Breast epithelium (tissue), 4 donors: ENCODE data around the gene ASCC2. TPM values are rescaled to one million over a fixed set of nuclear protein-coding genes. Genes with fewer than 3 reads are reported as not detected.

Experiments used
- DNase-seq, 2 donors: peaks; one replicate each; pipeline ENCODE4 v3.0.0-alpha.2; 2019; ENCODE audit warnings: low spot score in 2 of 2
- H3K27ac ChIP-seq, 2 donors: fragments of 200-600 bp; sonication (generic) in 1 of 2; one replicate each; pipeline ENCODE4 v1.5.1; 2016 to 2019; ENCODE audit warnings: mild to moderate bottlenecking in 1 of 2
- H3K27me3 ChIP-seq, 2 donors: fragments of 200-600 bp; sonication (generic) in 1 of 2; one replicate each; pipeline versions ENCODE4 v1.5.1 to v1.6.0; 2017 to 2019; ENCODE audit warnings: control low read depth in 1 of 2, mild to moderate bottlenecking in 1 of 2
- H3K36me3 ChIP-seq: fragments of 200-600 bp; one replicate; pipeline ENCODE4 v1.5.1; 2019
- H3K4me1 ChIP-seq, 2 donors: fragments of 200-600 bp; sonication (generic); one replicate each; pipeline ENCODE4 v1.5.1; 2016 to 2019; ENCODE audit warnings: control low read depth in 1 of 2
- H3K4me3 ChIP-seq, 3 donors: fragments of 200-600 bp; sonication (generic); 1 replicate in 2 of 3; 2 replicates in 1 of 3; pipeline ENCODE4 v1.5.1; 2016 to 2019; ENCODE audit warnings: mild to moderate bottlenecking in 3 of 3, moderate library complexity in 2 of 3
- H3K9me3 ChIP-seq, 2 donors: fragments of 200-600 bp; sonication (generic) in 1 of 2; one replicate each; pipeline ENCODE4 v1.5.1; 2016 to 2019; ENCODE audit warnings: control low read depth in 1 of 2
- POLR2A ChIP-seq: fragments of 450-650 bp; IDR thresholded peaks from one replicate; pipeline ENCODE4 v1.6.1; 2016; ENCODE audit warnings: antibody characterized with exemption, mild to moderate bottlenecking, moderate library complexity
- POLR2AphosphoS5 ChIP-seq, 3 donors: sonication (generic); formaldehyde crosslinking; IDR thresholded peaks; one replicate each; pipeline ENCODE4 v1.6.1; 2017; ENCODE audit warnings: antibody characterized with exemption in 3 of 3
- intact Hi-C: fragments of 100-400 bp; cut with DNase I; formaldehyde crosslinking; loops from one replicate; pipeline ENCODE4 v1.15.1; 2023; ENCODE audit warnings: low total_unique reads
- total RNA-seq, 3 donors: library from RNA; depleted of rRNA; stranded (reverse); fragments of >200 nt; gene quantifications; one replicate each; pipeline ENCODE4 v1.1.0, GENCODE V29; 2016
- TF ChIP-seq, protein P1 (sequence below), 3 donors: fragments of 450-650 bp; IDR thresholded peaks; one replicate each; pipeline ENCODE4 v1.5.1; 2016 to 2017; ENCODE audit warnings: antibody characterized with exemption in 3 of 3, mild to moderate bottlenecking in 3 of 3, moderate library complexity in 3 of 3

The ASCC2 gene
- total RNA-seq, 3 donors from 2014 or later, result 37.0 to 60.3 (median 45.8) TPM

DNA sequence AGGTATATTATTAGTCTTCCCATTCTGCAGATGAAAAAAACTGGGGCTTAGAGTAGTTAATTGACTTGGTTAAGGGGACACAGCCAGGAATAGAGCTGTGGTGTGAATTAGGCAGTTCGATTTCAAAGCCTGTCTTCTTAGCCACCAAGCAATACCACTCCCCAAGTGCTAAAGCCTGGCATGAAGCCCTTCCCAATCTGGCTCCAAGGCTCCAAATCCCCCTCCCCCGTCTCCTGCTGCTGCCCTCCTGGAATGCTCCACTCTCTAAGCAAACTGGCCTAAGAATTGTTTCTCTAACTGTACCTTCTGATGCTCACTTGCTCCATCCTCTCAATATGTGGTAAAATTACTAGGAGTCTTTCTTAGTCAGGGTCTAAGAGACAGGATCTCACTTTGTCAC lies 18.6 kb downstream of the ASCC2 start:
- Histone ChIP-seq H3K36me3 (no peaks in the 10 kb centered on the region), H3K9me3 (no peaks in the 10 kb centered on the region), H3K27me3 (no peaks in the 10 kb centered on the region), H3K4me1 (peaks cover 0 to 17% of the 10 kb centered on the region in 2 donors), H3K27ac (no peak overlapping the region), H3K4me3 (no peak overlapping the region)
- intact Hi-C loops, result no loop called here
- DNase-seq, result no peak
- no peak for TF ChIP-seq POLR2AphosphoS5 (IDR thresholded peaks at IDR 0.05)

DNA sequence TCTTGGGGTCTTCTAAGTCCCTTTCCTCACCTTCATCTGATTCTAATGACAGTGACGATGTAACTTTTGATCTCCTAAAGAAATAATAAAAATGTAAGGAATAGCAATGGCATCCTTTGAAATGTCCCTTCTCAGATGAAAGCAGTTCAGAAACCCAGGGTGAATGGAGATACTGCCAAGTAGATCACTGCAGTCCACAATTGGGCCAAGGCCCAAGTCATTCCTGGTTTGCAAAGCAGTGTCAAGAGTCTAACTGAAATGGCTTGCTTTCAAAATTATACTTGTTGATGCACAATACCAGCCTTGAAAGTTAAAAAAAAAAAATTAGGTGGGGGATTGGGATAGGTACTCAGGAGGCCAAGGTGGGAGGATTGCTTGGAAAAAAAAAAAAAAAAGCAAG lies 20.4 kb downstream of the ASCC2 start:
- no peaks in the 10 kb centered on the region for H3K36me3 ChIP-seq
- intact Hi-C loops, result no loop called here
- TF ChIP-seq, protein P1, sequence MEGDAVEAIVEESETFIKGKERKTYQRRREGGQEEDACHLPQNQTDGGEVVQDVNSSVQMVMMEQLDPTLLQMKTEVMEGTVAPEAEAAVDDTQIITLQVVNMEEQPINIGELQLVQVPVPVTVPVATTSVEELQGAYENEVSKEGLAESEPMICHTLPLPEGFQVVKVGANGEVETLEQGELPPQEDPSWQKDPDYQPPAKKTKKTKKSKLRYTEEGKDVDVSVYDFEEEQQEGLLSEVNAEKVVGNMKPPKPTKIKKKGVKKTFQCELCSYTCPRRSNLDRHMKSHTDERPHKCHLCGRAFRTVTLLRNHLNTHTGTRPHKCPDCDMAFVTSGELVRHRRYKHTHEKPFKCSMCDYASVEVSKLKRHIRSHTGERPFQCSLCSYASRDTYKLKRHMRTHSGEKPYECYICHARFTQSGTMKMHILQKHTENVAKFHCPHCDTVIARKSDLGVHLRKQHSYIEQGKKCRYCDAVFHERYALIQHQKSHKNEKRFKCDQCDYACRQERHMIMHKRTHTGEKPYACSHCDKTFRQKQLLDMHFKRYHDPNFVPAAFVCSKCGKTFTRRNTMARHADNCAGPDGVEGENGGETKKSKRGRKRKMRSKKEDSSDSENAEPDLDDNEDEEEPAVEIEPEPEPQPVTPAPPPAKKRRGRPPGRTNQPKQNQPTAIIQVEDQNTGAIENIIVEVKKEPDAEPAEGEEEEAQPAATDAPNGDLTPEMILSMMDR (IDR thresholded peaks at IDR 0.05), result no peak
- TF ChIP-seq POLR2AphosphoS5 (IDR thresholded peaks at IDR 0.05) (no peak), POLR2A (no peak)

DNA sequence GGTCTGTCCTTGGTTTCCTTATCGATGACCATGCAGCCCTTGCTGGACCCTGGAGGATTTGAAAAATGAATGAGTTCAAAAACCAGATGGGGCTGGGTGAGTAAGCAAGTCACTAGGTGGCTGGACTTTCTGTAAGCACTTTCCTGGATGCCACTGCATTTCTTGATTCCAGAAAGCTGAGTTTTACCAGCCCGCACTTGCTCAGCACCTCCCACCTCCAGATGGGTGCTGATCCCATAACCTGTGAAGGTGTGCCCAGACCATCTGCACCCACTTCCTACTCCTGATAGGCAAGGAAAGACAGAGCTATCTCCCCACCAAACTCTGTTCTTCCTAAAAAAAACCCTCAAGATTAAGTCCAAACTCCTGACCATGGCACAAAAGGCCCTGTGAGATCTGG lies 21.1 kb downstream of the ASCC2 start:
- H3K36me3 ChIP-seq, result no peaks in the 10 kb centered on the region
- no peak overlapping the region for H3K27ac ChIP-seq
- H3K4me3 ChIP-seq, result no peak overlapping the region
- no peaks in the 10 kb centered on the region for H3K27me3 ChIP-seq
- no peak for DNase-seq
- peaks cover 0 to 17% of the 10 kb centered on the region in 2 donors for H3K4me1 ChIP-seq
- TF ChIP-seq POLR2AphosphoS5 (IDR thresholded peaks at IDR 0.05), result no peak
- no peak for TF ChIP-seq POLR2A
- intact Hi-C loops, result no loop called here
- H3K9me3 ChIP-seq, result no peaks in the 10 kb centered on the region

More for the DNA sequence above, 20.4 kb downstream of the ASCC2 start:
- no peak overlapping the region for H3K4me3 ChIP-seq
- H3K4me1 ChIP-seq, result peaks cover 0 to 17% of the 10 kb centered on the region in 2 donors
- H3K9me3 ChIP-seq, result no peaks in the 10 kb centered on the region
- DNase-seq, result no peak
- no peaks in the 10 kb centered on the region for H3K27me3 ChIP-seq
- H3K27ac ChIP-seq, result no peak overlapping the region

DNA sequence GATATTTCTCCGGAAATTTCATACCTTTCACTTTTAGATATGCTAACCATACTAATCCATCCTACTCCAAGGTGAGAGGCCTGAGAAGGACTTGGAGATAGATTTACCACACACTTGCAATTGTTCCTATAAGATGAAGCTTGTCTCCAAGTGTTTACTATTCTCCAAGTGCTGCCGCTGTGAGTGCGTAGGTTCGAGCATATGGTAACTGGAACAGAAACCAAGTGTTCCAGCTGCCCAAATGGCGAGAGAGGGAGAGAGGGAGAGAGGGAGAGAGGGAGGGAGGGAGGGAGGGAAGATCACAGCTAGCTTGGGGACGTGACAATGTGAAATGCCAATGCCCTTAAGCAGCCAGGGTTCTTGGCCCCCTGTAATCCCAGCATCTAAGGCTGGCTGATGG lies 21.5 kb downstream of the ASCC2 start:
- Histone ChIP-seq H3K9me3 (no peaks in the 10 kb centered on the region), H3K4me3 (no peak overlapping the region), H3K4me1 (peaks cover 0 to 17% of the 10 kb centered on the region in 2 donors), H3K36me3 (no peaks in the 10 kb centered on the region), H3K27me3 (no peaks in the 10 kb centered on the region), H3K27ac (peak overlapping the region in 1 of 2 donors; percentile 27)
- DNase-seq, result no peak
- intact Hi-C loops, result no loop called here
- TF ChIP-seq POLR2A (no peak), POLR2AphosphoS5 (IDR thresholded peaks at IDR 0.05) (no peak)
- TF ChIP-seq, protein P1 (IDR thresholded peaks at IDR 0.05), result no peak

DNA sequence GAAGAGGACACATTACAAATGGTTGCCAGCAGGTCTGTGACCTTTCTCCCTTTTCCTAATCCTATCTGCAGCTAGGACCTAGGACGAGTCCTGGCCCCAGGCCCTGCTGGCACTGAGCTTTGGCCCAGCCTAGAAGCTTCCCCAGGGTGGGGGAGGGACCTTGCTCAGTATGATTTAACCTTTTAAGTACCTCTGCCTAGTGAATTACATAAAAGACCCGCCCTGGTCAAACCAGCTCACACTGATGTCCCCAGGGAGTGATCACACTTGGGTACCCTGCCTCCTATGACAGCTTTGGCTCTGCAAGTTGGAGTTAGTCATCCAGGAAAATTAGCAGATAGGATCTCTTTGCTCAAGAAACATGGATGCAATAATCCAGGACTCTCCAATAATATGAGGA lies 21.9 kb downstream of the ASCC2 start:
- no peak for DNase-seq
- H3K9me3 ChIP-seq, result no peaks in the 10 kb centered on the region
- no peak overlapping the region for H3K4me3 ChIP-seq
- TF ChIP-seq POLR2AphosphoS5 (IDR thresholded peaks at IDR 0.05), result no peak
- TF ChIP-seq, protein P1 (IDR thresholded peaks at IDR 0.05), result no peak
- no peak for TF ChIP-seq POLR2A
- peaks cover 0 to 17% of the 10 kb centered on the region in 2 donors for H3K4me1 ChIP-seq
- no peaks in the 10 kb centered on the region for H3K36me3 ChIP-seq
- no peaks in the 10 kb centered on the region for H3K27me3 ChIP-seq
- intact Hi-C loops, result no loop called here
- H3K27ac ChIP-seq, result peak overlapping the region; percentile 27 to 40

DNA sequence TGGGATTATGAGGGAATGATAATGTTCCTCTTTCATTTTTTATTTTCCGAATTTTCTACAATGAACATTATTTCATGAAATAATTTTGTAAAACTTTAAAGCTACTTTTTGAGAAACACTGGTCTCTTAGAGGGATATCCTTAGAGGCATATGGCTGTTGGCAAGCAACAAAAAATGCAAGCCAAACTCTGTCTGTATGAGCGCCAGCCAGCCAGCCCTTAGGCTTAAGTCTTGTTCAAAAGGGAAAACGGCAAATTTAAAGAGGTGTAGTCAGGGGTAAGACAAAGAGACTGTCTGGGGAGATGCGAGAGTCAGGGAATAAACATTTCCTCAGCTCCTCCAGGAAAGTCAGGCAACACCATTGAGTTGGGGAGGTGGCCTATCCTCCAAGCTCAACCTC lies 22.5 kb downstream of the ASCC2 start:
- Histone ChIP-seq H3K27ac (peak overlapping the region; percentile 27 to 40), H3K27me3 (no peaks in the 10 kb centered on the region), H3K4me3 (no peak overlapping the region), H3K36me3 (no peaks in the 10 kb centered on the region), H3K4me1 (peaks cover 0 to 17% of the 10 kb centered on the region in 2 donors), H3K9me3 (no peaks in the 10 kb centered on the region)
- intact Hi-C loops, result no loop called here
- TF ChIP-seq POLR2A, result no peak
- no peak for DNase-seq

DNA sequence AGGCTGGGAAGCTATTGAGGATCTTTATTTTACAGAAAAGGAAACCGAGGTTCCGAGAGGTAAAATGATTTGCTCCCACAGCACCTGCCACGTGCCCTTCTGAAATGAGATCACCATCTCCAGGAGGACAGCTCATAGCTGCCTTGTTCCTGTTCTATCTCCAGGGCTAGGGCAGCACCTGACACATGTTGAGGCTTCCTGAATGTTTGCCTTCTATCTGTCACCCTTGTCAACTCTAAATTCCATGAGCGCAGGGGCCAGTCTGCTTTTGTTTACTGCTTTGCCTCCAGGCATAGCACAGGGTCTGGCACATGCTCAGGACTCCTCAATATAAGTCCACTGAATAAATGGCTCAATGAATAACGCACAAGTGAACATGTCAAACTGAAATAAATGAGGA lies 24.1 kb downstream of the ASCC2 start:
- TF ChIP-seq, protein P1 (IDR thresholded peaks at IDR 0.05), result no peak
- no peak for TF ChIP-seq POLR2AphosphoS5 (IDR thresholded peaks at IDR 0.05)
- no peak for TF ChIP-seq POLR2A
- Histone ChIP-seq H3K4me1 (peaks cover 0 to 17% of the 10 kb centered on the region in 2 donors), H3K9me3 (no peaks in the 10 kb centered on the region), H3K27ac (peak overlapping the region in 1 of 2 donors; percentile 7), H3K27me3 (no peaks in the 10 kb centered on the region), H3K4me3 (no peak overlapping the region), H3K36me3 (no peaks in the 10 kb centered on the region)
- intact Hi-C loops, result no loop called here
- DNase-seq, result peak in 1 of 2 donors; percentile 43
